Skin epidermis (tissue), 12 donors: ENCODE measurements around the gene CHD1L.
"Not testable (repeated sequence)": the region's sequence is repeated elsewhere in the genome, so short reads cannot be mapped to it uniquely, and the experiment has no call there.

Experiments used
- H3K27ac ChIP-seq, 21 experiments: fragments of 200-600 bp; sonication (generic) in 11 of 21; one replicate each; pipeline ENCODE4 v1.5.0; 2020; ENCODE audit warnings: mild to moderate bottlenecking in 3 of 21, inconsistent platforms in 2 of 21, moderate library complexity in 2 of 21
- H3K4me3 ChIP-seq, 7 experiments: fragments of 200-600 bp; sonication (generic) in 2 of 7; one replicate each; pipeline ENCODE4 v1.5.0; 2020; ENCODE audit warnings: inconsistent platforms in 2 of 7, mild to moderate bottlenecking in 2 of 7, moderate library complexity in 1 of 7

The CHD1L gene

DNA sequence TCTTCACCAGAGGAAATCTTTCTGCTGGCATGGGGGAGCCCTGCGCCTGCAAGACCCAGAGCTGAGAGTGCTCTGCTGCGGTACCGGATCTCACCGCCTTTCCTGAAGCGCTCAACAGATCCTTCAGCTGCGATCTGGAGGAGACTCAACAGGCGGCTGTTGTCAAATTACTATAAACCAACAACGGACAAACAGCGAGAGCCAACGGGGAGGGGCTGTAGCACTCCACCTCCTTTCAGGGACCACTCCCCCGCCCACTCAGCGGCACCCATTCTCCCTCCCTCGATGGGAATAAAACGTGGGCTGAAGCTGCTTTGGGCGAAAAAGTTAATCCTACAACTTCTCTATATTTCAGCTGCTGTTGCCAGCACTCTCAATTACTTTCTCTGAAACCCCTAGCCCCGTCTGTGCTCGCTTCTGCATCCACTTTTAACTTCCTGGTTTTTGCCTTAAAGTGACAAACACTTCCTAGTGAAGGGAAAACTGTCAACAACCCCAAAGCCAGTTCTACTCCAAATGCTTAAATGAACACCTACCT is 17.2 kb upstream of the CHD1L start, which contains the start of gene FMO5:
Gene FMO5 (minus strand): TSS at position 147 of the 538 bp plus-strand sequence. CDS start 310 bp downstream, outside the sequence.
- H3K4me3 ChIP-seq: peak within 1 kb of the TSS; percentile 46 to 71 (median 55)
- peak within 1 kb of the TSS in 19 of 21 experiments; percentile 49 to 85 (median 78) for H3K27ac ChIP-seq

DNA sequence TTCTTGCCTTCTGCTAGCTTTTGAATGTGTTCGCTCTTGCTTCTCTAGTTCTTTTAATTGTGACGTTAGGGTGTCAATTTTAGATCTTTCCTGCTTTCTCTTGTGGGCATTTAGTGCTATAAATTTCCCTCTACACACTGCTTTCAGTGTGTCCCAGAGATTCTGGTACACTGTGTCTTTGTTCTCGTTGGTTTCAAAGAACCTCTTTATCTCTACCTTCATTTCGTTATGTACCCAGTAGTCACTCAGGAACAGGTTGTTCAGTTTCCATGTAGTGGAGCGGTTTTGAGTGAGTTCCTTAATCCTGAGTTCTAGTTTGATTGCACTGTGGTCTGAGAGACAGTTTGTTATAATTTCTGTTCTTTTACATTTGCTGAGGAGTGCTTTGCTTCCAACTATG is 11.5 kb upstream of the CHD1L start:
- H3K27ac ChIP-seq, H3K4me3 ChIP-seq: not testable (repeated sequence)

- H3K4me3 ChIP-seq, H3K27ac ChIP-seq: not testable (repeated sequence)
Observed at GRCh38 chr1:147233903-147234302, 8.6 kb upstream of the CHD1L start.

GRCh38 chr1:147235822-147236221 is 6.7 kb upstream of the CHD1L start:
- no peak overlapping the region for H3K27ac ChIP-seq
- H3K4me3 ChIP-seq: no peak overlapping the region

DNA sequence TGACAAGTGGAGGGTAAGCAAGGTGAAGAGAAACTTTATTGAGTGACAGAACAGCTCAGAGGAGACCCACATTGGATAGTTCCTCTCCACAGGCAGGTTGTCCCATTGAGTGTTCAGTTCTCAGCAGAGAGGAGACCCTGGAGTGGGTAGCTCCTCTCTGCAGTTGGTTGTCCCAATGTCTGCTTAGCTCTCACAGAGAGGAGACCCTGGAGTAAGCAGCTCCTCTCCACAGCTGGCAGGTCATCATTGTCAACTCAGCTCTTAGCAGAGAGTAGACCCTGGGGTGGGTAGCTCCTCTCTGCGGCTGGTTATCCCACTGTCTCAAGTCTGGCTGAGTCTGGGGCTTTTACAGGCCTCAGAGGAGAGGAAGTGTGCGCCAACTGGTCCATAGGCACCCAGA is 6.0 kb upstream of the CHD1L start:
- Histone ChIP-seq H3K4me3 (no peak overlapping the region), H3K27ac (peak overlapping the region in 1 of 21 experiments; percentile 4)

DNA sequence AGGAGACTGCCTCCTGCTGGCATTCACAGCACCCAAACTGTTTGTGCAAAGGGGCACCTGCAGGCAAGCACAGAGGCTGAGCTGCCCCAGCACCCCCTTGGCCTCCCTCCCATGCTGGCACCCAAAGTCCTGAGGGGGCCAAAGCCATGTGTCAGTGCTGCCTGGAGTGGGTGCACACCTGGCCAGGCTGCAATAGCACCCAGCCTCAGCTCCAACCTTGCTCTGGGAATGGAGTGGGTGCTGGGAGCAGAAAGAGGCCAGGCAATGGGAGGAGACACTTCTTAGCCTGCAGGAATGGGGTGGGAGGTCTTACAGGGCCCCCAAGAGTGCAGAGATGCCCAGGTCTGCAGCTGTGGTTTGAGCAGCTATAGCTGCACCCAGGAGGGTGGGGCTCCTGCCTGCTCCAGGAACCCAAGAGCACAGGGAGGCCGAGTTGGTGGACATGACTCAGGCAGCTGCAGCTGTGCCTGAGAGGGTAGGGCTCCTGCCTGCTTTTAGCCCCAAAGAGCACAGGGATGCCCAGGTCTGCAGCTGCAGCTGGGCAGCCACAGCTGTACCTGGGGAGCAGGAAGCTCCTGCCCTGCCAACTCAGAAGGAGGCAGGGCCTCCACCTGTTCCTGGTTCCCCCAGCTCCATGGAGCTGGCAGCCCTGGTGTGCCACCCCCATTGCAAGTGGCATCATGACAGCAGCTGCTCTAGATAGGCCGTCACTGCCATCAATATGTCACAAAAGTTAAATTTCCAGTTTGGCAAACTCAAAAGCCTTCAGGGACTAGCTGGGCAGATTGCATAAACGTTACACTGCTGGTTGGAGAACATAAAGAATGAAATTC is 5.3 kb upstream of the CHD1L start:
- Histone ChIP-seq H3K4me3 (no peak overlapping the region), H3K27ac (peak overlapping the region in 2 of 21 experiments; percentile 4 to 21)

- no peak overlapping the region for H3K4me3 ChIP-seq
- no peak overlapping the region for H3K27ac ChIP-seq
Observed at GRCh38 chr1:147238053-147238902, 4.2 kb upstream of the CHD1L start.

DNA sequence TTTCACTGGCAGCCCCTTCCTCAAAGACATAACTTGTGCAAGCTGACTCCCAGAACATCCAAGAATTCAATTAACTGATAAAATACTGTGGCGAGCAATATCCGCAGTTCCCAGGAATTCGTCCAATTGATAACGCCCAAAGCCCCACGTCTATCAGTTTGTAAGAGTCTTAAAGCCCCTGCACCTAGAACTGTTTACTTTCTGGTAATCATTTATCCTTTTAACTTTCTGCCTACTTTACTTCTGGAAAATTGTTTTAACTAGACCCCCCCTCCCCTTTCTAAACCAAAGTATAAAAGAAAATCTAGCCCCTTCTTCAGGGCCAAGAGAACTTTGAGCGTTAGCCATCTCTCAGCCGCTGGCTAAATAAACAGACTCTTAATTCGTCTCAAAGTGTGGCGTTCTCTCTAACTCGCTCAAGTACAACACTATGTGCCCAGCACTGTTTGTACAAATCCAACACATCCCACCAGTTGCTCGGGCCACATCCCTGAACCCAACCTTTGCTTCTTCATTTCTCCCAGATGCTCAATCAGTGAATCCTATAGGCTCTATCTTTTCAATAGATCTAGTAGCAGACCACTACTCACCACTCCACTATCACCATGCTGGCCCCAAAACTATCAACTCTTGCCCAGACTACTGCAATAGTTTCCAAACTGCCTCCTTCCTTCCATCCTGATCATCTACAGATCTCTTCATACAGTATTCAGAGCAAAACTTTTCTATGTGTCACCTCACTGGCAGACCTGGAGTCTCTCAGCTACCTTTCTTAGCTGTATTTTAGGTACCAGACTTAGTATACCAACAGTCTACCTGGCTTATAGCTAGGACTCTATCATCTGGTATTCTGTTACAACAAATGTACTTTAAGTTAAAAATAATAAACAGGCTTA is 3.3 kb upstream of the CHD1L start:
- no peak overlapping the region for H3K4me3 ChIP-seq
- no peak overlapping the region for H3K27ac ChIP-seq

- H3K4me3 ChIP-seq, H3K27ac ChIP-seq: not testable (repeated sequence)
Observed at GRCh38 chr1:147240131-147240721, 2.3 kb upstream of the CHD1L start.

GRCh38 chr1:147241934-147242448 is 493 bp upstream of the CHD1L start:
- peak overlapping the region in 16 of 21 experiments; percentile 39 to 97 (median 88) for H3K27ac ChIP-seq
- peak overlapping the region in 5 of 7 experiments; percentile 61 to 100 (median 94) for H3K4me3 ChIP-seq

DNA sequence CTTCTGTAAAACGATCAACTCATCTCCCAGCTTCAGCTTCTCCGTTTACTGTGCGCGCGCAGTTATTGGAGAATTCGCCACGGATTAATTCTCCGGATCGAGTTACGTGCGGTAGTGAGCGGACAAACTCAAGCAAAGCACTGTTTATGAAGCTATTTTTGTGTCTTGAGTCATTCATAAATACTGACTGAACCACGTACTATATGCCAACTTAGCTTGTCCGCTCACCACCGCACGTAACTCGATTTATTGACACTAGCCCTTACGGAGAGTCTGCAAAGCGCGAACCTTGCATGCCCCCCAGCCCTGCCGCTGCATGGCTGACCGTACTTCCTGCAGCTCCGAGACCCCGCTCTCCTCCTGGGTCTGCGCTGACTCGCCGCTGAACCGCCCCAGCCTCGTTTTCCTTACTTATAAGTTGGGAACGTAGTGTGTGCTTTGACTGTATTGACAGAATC is 773 bp downstream of the CHD1L start:
- Histone ChIP-seq H3K4me3 (peak overlapping the region; percentile 61 to 100 (median 94)), H3K27ac (peak overlapping the region in 18 of 21 experiments; percentile 67 to 97 (median 88))

DNA sequence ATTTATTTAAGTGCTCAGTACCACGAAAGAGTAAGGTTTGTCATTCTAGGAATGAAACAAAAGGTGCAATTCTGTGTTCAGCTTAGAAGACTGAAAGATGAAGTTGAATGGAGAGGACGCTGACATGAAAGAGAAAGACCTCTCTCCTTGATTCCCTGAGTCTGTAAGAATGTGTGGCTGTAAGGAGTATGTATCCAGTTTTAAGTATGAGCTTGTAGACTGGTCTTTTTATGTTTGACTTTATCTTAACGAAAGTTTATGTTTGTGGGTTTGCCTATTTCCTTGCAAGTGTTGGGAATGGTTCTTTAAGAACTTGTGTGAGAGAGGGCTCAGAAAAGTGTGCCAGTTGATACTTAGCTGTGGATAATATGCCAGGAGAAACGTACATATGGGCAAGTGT is 1.4 kb downstream of the CHD1L start:
- Histone ChIP-seq H3K27ac (peak overlapping the region in 10 of 21 experiments; percentile 70 to 97 (median 88)), H3K4me3 (peak overlapping the region; percentile 61 to 100 (median 94))

DNA sequence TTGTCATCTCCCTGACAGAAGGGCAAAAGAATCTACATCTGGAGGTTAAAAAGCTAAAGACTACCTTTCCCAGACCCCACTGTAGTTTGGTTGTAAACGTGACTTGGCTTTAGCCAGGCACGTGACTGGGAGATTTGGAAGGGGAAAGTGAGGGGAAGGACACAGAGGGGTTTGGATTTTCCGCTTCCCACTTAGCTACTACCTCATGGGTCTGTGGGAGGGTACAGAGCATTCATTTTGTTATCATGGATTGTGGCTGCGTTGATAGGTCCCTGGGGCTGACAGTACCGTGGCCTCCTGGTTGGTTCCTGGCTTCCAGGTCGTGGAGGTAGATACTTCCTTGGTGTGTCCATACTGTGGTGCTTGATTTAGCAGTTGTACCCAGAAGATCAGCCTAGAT is 2.6 kb downstream of the CHD1L start:
- H3K4me3 ChIP-seq: no peak overlapping the region

GRCh38 chr1:147245586-147246021 is 3.1 kb downstream of the CHD1L start:
- no peak overlapping the region for H3K4me3 ChIP-seq
- H3K27ac ChIP-seq: no peak overlapping the region

More for the DNA sequence above, 2.6 kb downstream of the CHD1L start:
- H3K27ac ChIP-seq: no peak overlapping the region

- Histone ChIP-seq H3K4me3 (no peak overlapping the region), H3K27ac (no peak overlapping the region)
Observed at GRCh38 chr1:147246044-147246690, 3.7 kb downstream of the CHD1L start.

DNA sequence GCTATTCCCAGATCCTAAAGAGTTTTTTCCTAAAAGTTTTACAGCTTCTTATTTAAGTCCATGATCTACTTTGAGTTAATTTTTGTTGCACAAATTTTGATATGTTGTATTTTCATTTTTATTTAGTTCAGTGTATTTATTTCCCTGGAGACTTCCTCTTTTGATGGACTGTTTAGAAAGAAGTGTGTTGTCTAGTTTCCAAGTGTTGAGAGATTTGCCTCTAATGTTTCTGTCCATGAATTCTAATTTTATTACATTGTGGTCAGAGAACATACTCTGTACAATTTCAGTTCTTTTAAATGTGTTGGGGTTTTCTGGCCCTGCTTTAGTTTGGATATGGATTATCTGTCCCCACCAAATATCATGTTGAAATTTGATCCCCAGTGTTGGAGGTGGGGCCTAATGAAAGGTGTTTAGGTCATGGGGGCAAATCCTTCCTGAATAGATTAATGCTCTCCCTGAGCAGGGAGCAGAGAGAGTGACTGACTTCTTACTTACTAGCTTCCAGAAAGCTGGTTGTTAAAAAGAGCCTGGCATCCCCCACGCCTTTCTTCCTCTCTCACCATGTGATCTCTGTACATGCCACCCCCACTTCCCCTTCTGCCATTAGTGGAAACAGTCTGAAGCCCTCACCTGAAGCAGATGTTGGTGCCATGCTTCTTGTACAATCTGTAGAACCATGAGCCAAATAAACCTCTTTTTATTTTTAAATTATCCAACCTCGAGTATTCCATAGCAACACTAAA is 4.6 kb downstream of the CHD1L start:
- no peak overlapping the region for H3K4me3 ChIP-seq
- no peak overlapping the region for H3K27ac ChIP-seq

DNA sequence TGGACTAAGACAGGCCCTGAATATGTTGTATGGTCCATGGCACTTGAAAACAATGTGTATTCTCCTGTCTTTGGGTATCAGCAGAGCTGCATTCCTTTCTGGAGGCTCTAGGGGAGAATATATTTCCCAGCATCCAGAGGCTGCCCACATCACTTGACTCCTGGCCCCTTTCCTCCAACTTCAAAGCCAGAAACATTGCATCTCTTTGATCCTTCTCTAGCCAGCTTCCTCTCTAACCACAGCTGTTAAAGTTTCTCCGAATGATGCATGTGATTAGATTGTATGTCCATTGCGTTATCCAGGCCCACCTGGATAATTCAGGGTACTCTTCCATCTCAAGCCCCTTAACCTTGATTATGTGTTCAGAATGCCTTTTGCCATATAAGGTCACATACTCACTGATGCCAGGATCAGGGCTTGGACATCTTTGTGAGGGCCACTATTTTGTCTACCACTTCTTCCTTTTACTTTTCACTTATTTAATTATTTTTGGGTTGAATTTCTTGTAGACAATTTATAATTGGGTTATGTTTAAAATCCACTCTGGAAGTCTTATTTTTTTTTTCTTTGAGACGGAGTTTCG is 5.3 kb downstream of the CHD1L start:
- Histone ChIP-seq H3K4me3 (no peak overlapping the region), H3K27ac (no peak overlapping the region)
